SK-N-SH (cell line): ENCODE measurements around the gene RBM45. TPM values are rescaled to one million over a fixed set of nuclear protein-coding genes. Genes with fewer than 3 reads are reported as not detected.

Source experiments
- CTCF ChIA-PET: fragments of 300-600, 350-600 bp; formaldehyde crosslinking; extraction: SDS; loops from one replicate; lab custom pipeline; 2021; lab: Yijun Ruan, JAX
- POLR2A ChIA-PET: fragments of 350-600 bp; sonication (Branson Sonifier 250); formaldehyde crosslinking; extraction: SDS; loops from one replicate; lab custom pipeline; 2020; ENCODE audit warnings: antibody characterized with exemption, inconsistent platforms; lab: Yijun Ruan, JAX
- DNase-seq: peaks from one replicate; pipeline ENCODE4 v3.0.0; 2012
- H2AFZ ChIP-seq: fragments of 200-600 bp; sonication (generic); 2 replicates; pipeline ENCODE4 v1.8.1; 2016; ENCODE audit warnings: antibody characterized with exemption, mild to moderate bottlenecking, low read depth
- H3F3A ChIP-seq: fragments of 200-600 bp; sonication (generic); replicated peaks from 2 replicates; pipeline ENCODE3; 2016; ENCODE audit warnings: antibody characterized with exemption, mild to moderate bottlenecking; ENCODE audit not compliant: insufficient read depth
- H3K27ac ChIP-seq, 2 experiments: fragments of 200-500 bp in 1 of 2; fragments of 200-600 bp in 1 of 2; sonication (Bioruptor generic) in 1 of 2; sonication (generic), shearing (Covaris generic) in 1 of 2; 2 replicates each; pipeline versions ENCODE4 v1.5.1 to v1.6.1; 2014 to 2016; ENCODE audit warnings: low read depth in 2 of 2, inconsistent platforms in 1 of 2, low read length in 1 of 2, mild to moderate bottlenecking in 1 of 2, mixed read lengths in 1 of 2
- H3K27me3 ChIP-seq: fragments of 200-600 bp; sonication (generic), shearing (Covaris generic); 2 replicates; pipeline ENCODE4 v1.6.1; 2016; ENCODE audit warnings: mixed run types; ENCODE audit not compliant: insufficient read depth
- H3K36me3 ChIP-seq, 2 experiments: fragments of 200-500 bp in 1 of 2; fragments of 200-600 bp in 1 of 2; sonication (Bioruptor generic) in 1 of 2; sonication (generic) in 1 of 2; replicated peaks in 1 of 2; 2 replicates each; pipeline versions ENCODE3 to v1.5.1; 2014 to 2016; ENCODE audit warnings: low read length in 1 of 2, mild to moderate bottlenecking in 1 of 2; ENCODE audit not compliant: insufficient read depth in 2 of 2, control insufficient read depth in 1 of 2
- H3K4me1 ChIP-seq, 2 experiments: fragments of 200-500 bp in 1 of 2; fragments of 200-600 bp in 1 of 2; sonication (Bioruptor generic) in 1 of 2; sonication (generic), shearing (Covaris generic) in 1 of 2; 2 replicates each; pipeline versions ENCODE4 v1.5.1 to v1.6.1; 2014 to 2016; ENCODE audit warnings: low read depth in 1 of 2, low read length in 1 of 2, mixed run types in 1 of 2; ENCODE audit not compliant: insufficient read depth in 2 of 2, control insufficient read depth in 1 of 2
- H3K4me2 ChIP-seq: fragments of 200-600 bp; sonication (generic), shearing (Covaris generic); 2 replicates; pipeline ENCODE4 v1.6.1; 2017; ENCODE audit warnings: mixed run types
- H3K4me3 ChIP-seq, 2 experiments: fragments of 200-500 bp in 1 of 2; fragments of 200-600 bp in 1 of 2; sonication (Bioruptor generic) in 1 of 2; sonication (generic), shearing (Covaris generic) in 1 of 2; 2 replicates each; pipeline versions ENCODE4 v1.5.1 to v1.8.1; 2014 to 2016; ENCODE audit warnings: low read depth in 2 of 2, inconsistent platforms in 1 of 2, low read length in 1 of 2, mild to moderate bottlenecking in 1 of 2, mixed read lengths in 1 of 2, moderate library complexity in 1 of 2
- H3K79me2 ChIP-seq: fragments of 200-600 bp; sonication (generic); 2 replicates; pipeline ENCODE4 v1.8.1; 2017; ENCODE audit warnings: mild to moderate bottlenecking; ENCODE audit not compliant: insufficient read depth
- H3K9ac ChIP-seq: fragments of 200-600 bp; sonication (generic); 2 replicates; pipeline ENCODE4 v1.6.1; 2017; ENCODE audit warnings: mixed run types
- H3K9me2 ChIP-seq: fragments of 200-600 bp; sonication (generic); 2 replicates; pipeline ENCODE4 v1.6.1; 2017; ENCODE audit warnings: mixed run types
- H3K9me3 ChIP-seq: fragments of 200-600 bp; sonication (generic); 2 replicates; pipeline ENCODE4 v1.6.1; 2017; ENCODE audit warnings: mixed run types, mild to moderate bottlenecking, moderate library complexity
- H4K20me1 ChIP-seq: fragments of 200-600 bp; sonication (generic); 2 replicates; pipeline ENCODE4 v1.6.1; 2017; ENCODE audit warnings: mild to moderate bottlenecking, mixed run types; ENCODE audit not compliant: insufficient read depth
- CTCF ChIP-seq: fragments of 200-600 bp; sonication (generic); IDR thresholded peaks from 2 replicates; pipeline ENCODE4 v1.6.1; 2017; ENCODE audit warnings: antibody characterized with exemption, mild to moderate bottlenecking, moderate library complexity
- ELF1 ChIP-seq: IDR thresholded peaks from 2 replicates; pipeline ENCODE4 v1.4.0; 2012
- EP300 ChIP-seq, 2 experiments: IDR thresholded peaks; 2 replicates each; pipeline versions ENCODE4 v1.4.0 to v1.6.1; 2012; ENCODE audit warnings: borderline replicate concordance in 1 of 2, low read depth in 1 of 2, low read length in 1 of 2
- FOXM1 ChIP-seq: IDR thresholded peaks from 2 replicates; pipeline ENCODE4 v1.4.0; 2012; ENCODE audit warnings: low read depth, mild to moderate bottlenecking
- GATA2 ChIP-seq: sonication (generic); formaldehyde crosslinking; IDR thresholded peaks from 2 replicates; pipeline ENCODE4 v1.5.0; 2020; ENCODE audit warnings: mild to moderate bottlenecking, missing genetic modification reagents
- IRF3 ChIP-seq: fragments of 150-350 bp; IDR thresholded peaks from 2 replicates; pipeline ENCODE4 v1.6.1; 2016; ENCODE audit warnings: mild to moderate bottlenecking, low read depth, low read length
- MAX ChIP-seq: IDR thresholded peaks from 2 replicates; pipeline ENCODE4 v1.4.0; 2012; ENCODE audit warnings: low read depth
- MEF2A ChIP-seq: IDR thresholded peaks from 2 replicates; pipeline ENCODE4 v1.4.0; 2012; ENCODE audit warnings: low read depth, borderline replicate concordance
- NFIC ChIP-seq: IDR thresholded peaks from 2 replicates; pipeline ENCODE4 v1.4.0; 2012; ENCODE audit warnings: borderline replicate concordance
- PBX3 ChIP-seq: IDR thresholded peaks from 2 replicates; pipeline ENCODE4; 2012
- RAD21 ChIP-seq: IDR thresholded peaks from 2 replicates; pipeline ENCODE4 v1.6.1; 2012; ENCODE audit warnings: mild to moderate bottlenecking, low read length
- RFX5 ChIP-seq: IDR thresholded peaks from 2 replicates; pipeline ENCODE4 v1.6.1; 2012; ENCODE audit warnings: mild to moderate bottlenecking, improper control_type of control experiment, low read length
- SIN3A ChIP-seq: IDR thresholded peaks from 2 replicates; pipeline ENCODE4 v1.6.1; 2012; ENCODE audit warnings: low read depth, mild to moderate bottlenecking, low read length, moderate library complexity, borderline replicate concordance
- TAF1 ChIP-seq: IDR thresholded peaks from 2 replicates; pipeline ENCODE4 v1.6.1; 2012; ENCODE audit warnings: low read depth, mild to moderate bottlenecking, low read length, moderate library complexity, borderline replicate concordance
- USF1 ChIP-seq: IDR thresholded peaks from 2 replicates; pipeline ENCODE4 v1.4.0; 2012; ENCODE audit warnings: low read depth, borderline replicate concordance
- WGBS: methylation state at CpG from one replicate; pipeline ENCODE4 v1.1.6; 2017; ENCODE audit warnings: low lambda C conversion rate; 5-methylcytosine and 5-hydroxymethylcytosine counted together
- polyA plus RNA-seq, 3 experiments: library from polyadenylated mRNA; depleted of rRNA; stranded (reverse); fragments of >200 nt; gene quantifications; 2 replicates each; pipeline ENCODE4 v1.2.3, GENCODE V29; 2012

Gene RBM45
- polyA plus RNA-seq, 1 of the 3 experiments (the other 2 are of a cell fraction) = 7.0 TPM

- Histone ChIP-seq H3K9me2 (no peaks in the 10 kb centered on the region), H4K20me1 (no peaks in the 10 kb centered on the region), H3K27ac (no peak overlapping the region), H3K27me3 (no peaks in the 10 kb centered on the region), H3F3A (no peaks in the 10 kb centered on the region), H3K4me1 (no peaks in the 10 kb centered on the region), H3K9me3 (no peaks in the 10 kb centered on the region), H3K4me3 (no peak overlapping the region), H3K79me2 (no peaks in the 10 kb centered on the region), H3K36me3 (no peaks in the 10 kb centered on the region), H3K9ac (no peak overlapping the region), H3K4me2 (no peak overlapping the region), H2AFZ (no peak overlapping the region)
- TF ChIP-seq MEF2A = no peak
- ChIA-PET CTCF (interaction anchor here (1.1 to 3.1 kb wide), 2 partner anchors 11 to 313 kb away, joined by 3 to 14 read pairs; partner anchors contain the start of gene RBM45), POLR2A (no interaction called here)
- no peak for DNase-seq
- 93% methylated on average over 3 of the region's 3 CpGs for WGBS
Measured at GRCh38 chr2:178101321-178102079, 10.7 kb upstream of the RBM45 start.

GRCh38 chr2:178105566-178105965, 6.7 kb upstream of the RBM45 start:
- H3K27ac ChIP-seq = no peak overlapping the region
- no peak overlapping the region for H2AFZ ChIP-seq
- H3K36me3 ChIP-seq = no peaks in the 10 kb centered on the region
- CTCF ChIA-PET = interaction anchor here (0.9 to 1.3 kb wide), 3 partner anchors 26 to 309 kb away, joined by 3 to 5 read pairs (median 3); no protein-coding TSS in a partner anchor
- 94% methylated on average over 2 of the region's 2 CpGs for WGBS
- H3K9me2 ChIP-seq = no peaks in the 10 kb centered on the region
- no peaks in the 10 kb centered on the region for H4K20me1 ChIP-seq
- no peak overlapping the region for H3K4me3 ChIP-seq
- H3K4me2 ChIP-seq = no peak overlapping the region
- no peaks in the 10 kb centered on the region for H3F3A ChIP-seq
- H3K79me2 ChIP-seq = no peaks in the 10 kb centered on the region
- H3K4me1 ChIP-seq = no peaks in the 10 kb centered on the region; a peak in 1 of 4 replicates
- H3K9ac ChIP-seq = no peak overlapping the region
- no peaks in the 10 kb centered on the region for H3K9me3 ChIP-seq
- POLR2A ChIA-PET = interaction anchor here (0.9 kb wide), 1 partner anchor 308 kb away, joined by 3 read pairs; no protein-coding TSS in a partner anchor
- no peaks in the 10 kb centered on the region for H3K27me3 ChIP-seq
- DNase-seq = no peak
- TF ChIP-seq CTCF (no peak), FOXM1 (no peak), IRF3 (no peak), RFX5 (no peak), SIN3A (no peak), NFIC (no peak), TAF1 (no peak), USF1 (no peak), EP300 (IDR thresholded peaks at IDR 0.05; ENCODE audit: borderline replicate concordance in 1 of 2, low read depth in 1 of 2, low read length in 1 of 2) (no peak), ELF1 (no peak), GATA2 (no peak), RAD21 (no peak), PBX3 (no peak), MAX (no peak)
